ENCODE measurements around the gene CSNK2A3.

GRCh38 chr11:11324090-11324489, 29.0 kb downstream of the CSNK2A3 start:
- TF ChIP-seq NBN (IDR thresholded peaks at IDR 0.05; ENCODE audit: low read depth) (no peak), NONO (IDR thresholded peaks at IDR 0.05; ENCODE audit: low read depth in 2 of 2, low read length in 1 of 2) (no peak), CEBPB (tag; IDR thresholded peaks at IDR 0.05) (no peak), KLF10 (CRISPR knock-in tag; IDR thresholded peaks at IDR 0.05) (no peak), POLR2A (conservative IDR thresholded peaks at IDR 0.05) (no peak)
- TF ChIP-seq, protein P1, sequence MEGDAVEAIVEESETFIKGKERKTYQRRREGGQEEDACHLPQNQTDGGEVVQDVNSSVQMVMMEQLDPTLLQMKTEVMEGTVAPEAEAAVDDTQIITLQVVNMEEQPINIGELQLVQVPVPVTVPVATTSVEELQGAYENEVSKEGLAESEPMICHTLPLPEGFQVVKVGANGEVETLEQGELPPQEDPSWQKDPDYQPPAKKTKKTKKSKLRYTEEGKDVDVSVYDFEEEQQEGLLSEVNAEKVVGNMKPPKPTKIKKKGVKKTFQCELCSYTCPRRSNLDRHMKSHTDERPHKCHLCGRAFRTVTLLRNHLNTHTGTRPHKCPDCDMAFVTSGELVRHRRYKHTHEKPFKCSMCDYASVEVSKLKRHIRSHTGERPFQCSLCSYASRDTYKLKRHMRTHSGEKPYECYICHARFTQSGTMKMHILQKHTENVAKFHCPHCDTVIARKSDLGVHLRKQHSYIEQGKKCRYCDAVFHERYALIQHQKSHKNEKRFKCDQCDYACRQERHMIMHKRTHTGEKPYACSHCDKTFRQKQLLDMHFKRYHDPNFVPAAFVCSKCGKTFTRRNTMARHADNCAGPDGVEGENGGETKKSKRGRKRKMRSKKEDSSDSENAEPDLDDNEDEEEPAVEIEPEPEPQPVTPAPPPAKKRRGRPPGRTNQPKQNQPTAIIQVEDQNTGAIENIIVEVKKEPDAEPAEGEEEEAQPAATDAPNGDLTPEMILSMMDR (IDR thresholded peaks at IDR 0.05 in 2 of 3, conservative IDR thresholded peaks at IDR 0.05 in 1 of 3; ENCODE audit: insufficient read depth in 2 of 3, low read depth in 1 of 3, low read length in 3 of 3) = no peak

All from K562 (cell line).